K562 (cell line): ENCODE results near the gene CARD10. TPM values are rescaled to one million over a fixed set of nuclear protein-coding genes. Genes with fewer than 3 reads are reported as not detected.

Experiments
- ARID1B ChIP-seq: fragments of 450-650 bp; IDR thresholded peaks from 2 replicates; pipeline ENCODE4 v1.6.1; 2016; ENCODE audit warnings: antibody characterized with exemption, mild to moderate bottlenecking, inconsistent platforms
- ARID3A ChIP-seq: IDR thresholded peaks from 2 replicates; pipeline ENCODE4 v1.6.1; 2012; ENCODE audit warnings: low read depth, low read length, improper control_type of control experiment, borderline replicate concordance
- CTCF ChIP-seq, 3 experiments: IDR thresholded peaks in 2 of 3; conservative IDR thresholded peaks in 1 of 3; 2 replicates each; pipeline ENCODE4 v1.5.1; 2011 to 2012; ENCODE audit warnings: low read length in 3 of 3, mild to moderate bottlenecking in 3 of 3, control low read depth in 2 of 3, improper control_type of control experiment in 1 of 3, inconsistent platforms in 1 of 3, low read depth in 1 of 3, mixed read lengths in 1 of 3, moderate library complexity in 1 of 3; ENCODE audit not compliant: insufficient read depth in 2 of 3
- HDAC2 ChIP-seq: fragments of 450-650 bp; IDR thresholded peaks from 2 replicates; pipeline ENCODE4 v1.6.1; 2016; ENCODE audit warnings: mild to moderate bottlenecking
- MBD1 ChIP-seq: fragments of 250-450 bp; sonication (Bioruptor Pico); IDR thresholded peaks from 2 replicates; pipeline ENCODE4 v1.8.0; 2022; ENCODE audit warnings: inconsistent platforms
- MTA3 ChIP-seq: fragments of 450-650 bp; formaldehyde crosslinking; IDR thresholded peaks from 2 replicates; pipeline ENCODE4 v1.6.1; 2017; ENCODE audit warnings: mild to moderate bottlenecking, borderline replicate concordance
- RB1 ChIP-seq: fragments of 450-650 bp; IDR thresholded peaks from 2 replicates; pipeline ENCODE4 v1.6.1; 2017; ENCODE audit warnings: low read depth, mild to moderate bottlenecking
- SMARCA5 ChIP-seq: fragments of 450-650 bp; IDR thresholded peaks from 2 replicates; pipeline ENCODE4 v1.6.1; 2016
- TGIF2 ChIP-seq: sonication (generic); formaldehyde crosslinking; IDR thresholded peaks from 2 replicates; pipeline ENCODE4 v1.8.1; 2022; ENCODE audit warnings: mild to moderate bottlenecking, missing genetic modification reagents, moderate library complexity
- ZFP36 ChIP-seq: fragments of 150-350 bp; IDR thresholded peaks from 2 replicates; pipeline ENCODE4 v1.6.1; 2018; ENCODE audit warnings: low read length, low read depth; ENCODE audit not compliant: partially characterized antibody
- ZNF766 ChIP-seq: fragments of 200-800 bp; sonication (Bioruptor generic); conservative IDR thresholded peaks from 2 replicates; pipeline ENCODE4 v1.6.1; 2016; ENCODE audit warnings: missing genetic modification characterization, missing compliant biosample characterization
- polyA plus RNA-seq, 8 experiments: library from polyadenylated mRNA; depleted of rRNA in 4 of 8; stranded (reverse) in 5 of 8; unstranded in 3 of 8; fragments of >200 nt; fragmentation: Nextera tagmentation in 2 of 8; fragmentation: Illumina TruSeq in 1 of 8; extraction: Ambion mirVana in 2 of 8; extraction: Trizol in 1 of 8; gene quantifications; 2 replicates each; pipeline versions ENCODE4 v1.2.1 to v1.2.3, GENCODE V29; 2011 to 2014; ENCODE audit warnings: inconsistent platforms in 1 of 8, missing spikeins in 1 of 8
- total RNA-seq, 7 experiments: library from RNA; depleted of rRNA in 6 of 7; stranded (reverse); fragments of >200 nt in 6 of 7; fragmentation: Illumina TruSeq in 2 of 7; extraction: Trizol in 2 of 7; gene quantifications; 2 replicates each; pipeline versions ENCODE4 v1.2.1 to v1.2.3, GENCODE V29; 2011 to 2021; ENCODE audit warnings: low replicate concordance in 1 of 7
- TF ChIP-seq, protein P1 (sequence below), 2 experiments: fragments of 450-650 bp; formaldehyde crosslinking in 1 of 2; IDR thresholded peaks; 2 replicates each; pipeline versions ENCODE4 v1.4.0 to v1.6.1; 2014 to 2020; ENCODE audit warnings: mild to moderate bottlenecking in 2 of 2, borderline replicate concordance in 1 of 2, low read depth in 1 of 2

CARD10 gene
- total and polyA plus RNA-seq, 9 of the 15 experiments (the other 6 are each of a cell fraction or from before 2014, with no cell fraction given) = 0.13 to 5.8 (median 1.6) TPM

DNA sequence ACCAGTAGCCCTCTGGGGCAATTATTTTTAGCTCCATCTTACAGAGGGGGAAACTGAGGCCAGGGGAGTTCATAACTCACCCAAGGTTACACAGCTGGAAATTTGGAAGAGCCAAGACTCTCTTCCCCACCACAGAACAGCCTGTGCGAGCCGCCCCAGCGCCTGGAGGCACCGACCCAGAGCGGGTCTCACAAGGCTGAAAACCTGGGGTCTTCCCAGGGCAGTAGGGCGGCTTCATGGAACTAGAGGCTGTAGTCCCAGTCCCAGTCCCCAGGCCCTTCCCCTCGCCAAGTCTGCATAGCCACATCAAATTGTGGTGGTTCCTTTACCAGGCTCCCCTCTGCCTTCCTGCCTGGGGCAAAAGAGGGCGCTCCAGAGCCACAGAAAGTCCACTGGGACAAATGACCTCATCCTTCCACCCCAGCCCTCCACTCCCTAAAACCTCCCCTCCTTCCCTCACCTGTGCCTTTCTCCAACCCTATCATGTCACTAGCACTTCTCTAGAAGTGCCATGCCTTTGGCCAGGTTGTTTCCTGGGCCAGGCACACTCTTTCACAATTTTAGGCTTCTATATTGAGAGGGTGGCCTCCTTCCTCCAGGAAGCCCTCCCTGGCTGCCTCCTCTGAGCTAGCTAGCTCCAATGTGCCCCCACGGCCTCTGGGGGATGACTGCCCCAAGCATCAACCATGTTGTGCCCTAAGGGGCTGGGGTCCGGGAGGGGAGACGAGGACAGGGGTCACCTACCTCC lies 25.9 kb upstream of the CARD10 start (continued):
- no peak for TF ChIP-seq ZNF766 (CRISPR knock-in tag)
- no peak for TF ChIP-seq TGIF2
- no peak for TF ChIP-seq MBD1 (CRISPR knock-in tag)
- peak; percentile 77 for TF ChIP-seq SMARCA5
- peak; percentile 82 to 92 (median 87) for TF ChIP-seq CTCF (IDR thresholded peaks at IDR 0.05 in 2 of 3, conservative IDR thresholded peaks at IDR 0.05 in 1 of 3; ENCODE audit: insufficient read depth in 2 of 3, low read depth in 1 of 3, low read length in 3 of 3)
- TF ChIP-seq, protein P1, sequence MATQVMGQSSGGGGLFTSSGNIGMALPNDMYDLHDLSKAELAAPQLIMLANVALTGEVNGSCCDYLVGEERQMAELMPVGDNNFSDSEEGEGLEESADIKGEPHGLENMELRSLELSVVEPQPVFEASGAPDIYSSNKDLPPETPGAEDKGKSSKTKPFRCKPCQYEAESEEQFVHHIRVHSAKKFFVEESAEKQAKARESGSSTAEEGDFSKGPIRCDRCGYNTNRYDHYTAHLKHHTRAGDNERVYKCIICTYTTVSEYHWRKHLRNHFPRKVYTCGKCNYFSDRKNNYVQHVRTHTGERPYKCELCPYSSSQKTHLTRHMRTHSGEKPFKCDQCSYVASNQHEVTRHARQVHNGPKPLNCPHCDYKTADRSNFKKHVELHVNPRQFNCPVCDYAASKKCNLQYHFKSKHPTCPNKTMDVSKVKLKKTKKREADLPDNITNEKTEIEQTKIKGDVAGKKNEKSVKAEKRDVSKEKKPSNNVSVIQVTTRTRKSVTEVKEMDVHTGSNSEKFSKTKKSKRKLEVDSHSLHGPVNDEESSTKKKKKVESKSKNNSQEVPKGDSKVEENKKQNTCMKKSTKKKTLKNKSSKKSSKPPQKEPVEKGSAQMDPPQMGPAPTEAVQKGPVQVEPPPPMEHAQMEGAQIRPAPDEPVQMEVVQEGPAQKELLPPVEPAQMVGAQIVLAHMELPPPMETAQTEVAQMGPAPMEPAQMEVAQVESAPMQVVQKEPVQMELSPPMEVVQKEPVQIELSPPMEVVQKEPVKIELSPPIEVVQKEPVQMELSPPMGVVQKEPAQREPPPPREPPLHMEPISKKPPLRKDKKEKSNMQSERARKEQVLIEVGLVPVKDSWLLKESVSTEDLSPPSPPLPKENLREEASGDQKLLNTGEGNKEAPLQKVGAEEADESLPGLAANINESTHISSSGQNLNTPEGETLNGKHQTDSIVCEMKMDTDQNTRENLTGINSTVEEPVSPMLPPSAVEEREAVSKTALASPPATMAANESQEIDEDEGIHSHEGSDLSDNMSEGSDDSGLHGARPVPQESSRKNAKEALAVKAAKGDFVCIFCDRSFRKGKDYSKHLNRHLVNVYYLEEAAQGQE (IDR thresholded peaks at IDR 0.05; ENCODE audit: borderline replicate concordance) = peak; percentile 86
- TF ChIP-seq, protein P1 (CRISPR knock-in tag; IDR thresholded peaks at IDR 0.05; ENCODE audit: low read depth) = no peak
- TF ChIP-seq ARID1B = 0 out of 2 replicates have a peak, but pooled peaks have one; percentile 33
- no peak for TF ChIP-seq ARID3A
- TF ChIP-seq MTA3 = no peak
- peak; percentile 98 for TF ChIP-seq ZFP36
- 0 out of 2 replicates have a peak, but pooled peaks have one; percentile 22 for TF ChIP-seq HDAC2
- 0 out of 2 replicates have a peak, but pooled peaks have one; percentile 34 for TF ChIP-seq RB1
